PC-3 (cell line): ENCODE data around the gene BCAN. TPM values are rescaled to one million over a fixed set of nuclear protein-coding genes. Genes with fewer than 3 reads are reported as not detected.

Source experiments
- ATAC-seq: fragments of 200-7000 bp; cut with Tn5 transposase; 2 replicates; pipeline ENCODE4 v1.9.1; 2020; ENCODE audit warnings: mild to moderate bottlenecking, moderate library complexity
- BruUV-seq: library from RNA; stranded (reverse); fragments of 400-500 nt; replicated peaks from 2 replicates; lab custom pipeline; 2021; lab: Mats Ljungman, UMichigan
- CTCF ChIA-PET: fragments of 300-600 bp; sonication (Branson Sonifier 250); formaldehyde crosslinking; loops from one replicate; lab custom pipeline; 2022; ENCODE audit warnings: antibody characterized with exemption; lab: Charles Lee
- POLR2A ChIA-PET: fragments of 300-600 bp; sonication (Branson Sonifier 250); formaldehyde crosslinking; loops from one replicate; lab custom pipeline; 2022; ENCODE audit warnings: antibody characterized with exemption; ENCODE audit not compliant: unreplicated experiment; lab: Charles Lee
- DNase-seq: peaks from one replicate; pipeline ENCODE4 v3.0.0-alpha.2; 2015
- H2AFZ ChIP-seq: fragments of 300-600 bp; sonication (generic); 2 replicates; pipeline ENCODE4 v1.6.0; 2016; ENCODE audit warnings: antibody characterized with exemption, low read length
- H3F3A ChIP-seq: fragments of 300-600 bp; sonication (generic); one replicate; pipeline ENCODE4 v1.6.0; 2017; ENCODE audit warnings: antibody characterized with exemption, low read length, control low read depth, mild to moderate bottlenecking; ENCODE audit not compliant: unreplicated experiment
- H3K27ac ChIP-seq: fragments of 300-600 bp; sonication (generic); 2 replicates; pipeline ENCODE4 v1.5.1; 2016; ENCODE audit warnings: mild to moderate bottlenecking, low read length
- H3K27me3 ChIP-seq: fragments of 300-600 bp; sonication (generic); 2 replicates; pipeline ENCODE4 v1.6.1; 2016; ENCODE audit warnings: low read length, mixed read lengths
- H3K36me3 ChIP-seq: fragments of 300-600 bp; sonication (generic); 2 replicates; pipeline ENCODE4 v1.6.1; 2016; ENCODE audit warnings: low read depth, mixed run types, low read length, mixed read lengths
- H3K4me1 ChIP-seq: fragments of 300-600 bp; sonication (generic); 2 replicates; pipeline ENCODE4 v1.5.1; 2016; ENCODE audit warnings: low read length; ENCODE audit not compliant: insufficient read depth
- H3K4me2 ChIP-seq: fragments of 300-600 bp; sonication (generic); 2 replicates; pipeline ENCODE4 v1.6.0; 2016; ENCODE audit warnings: low read length
- H3K4me3 ChIP-seq: fragments of 300-600 bp; sonication (generic); 2 replicates; pipeline ENCODE4 v1.5.1; 2016; ENCODE audit warnings: mild to moderate bottlenecking, low read length, mixed read lengths
- H3K79me2 ChIP-seq: fragments of 300-600 bp; sonication (generic); 2 replicates; pipeline ENCODE4 v1.6.1; 2017; ENCODE audit warnings: low read length, mixed read lengths
- H3K9ac ChIP-seq: fragments of 300-600 bp; sonication (generic); 2 replicates; pipeline ENCODE4 v1.6.0; 2016; ENCODE audit warnings: mild to moderate bottlenecking, low read length
- H3K9me2 ChIP-seq: fragments of 300-600 bp; sonication (generic); replicated peaks from 2 replicates; pipeline ENCODE4 v1.6.1; 2016; ENCODE audit warnings: mixed run types, low read length, mixed read lengths
- H3K9me3 ChIP-seq: fragments of 300-600 bp; sonication (generic); 2 replicates; pipeline ENCODE4 v1.6.1; 2016; ENCODE audit warnings: low read length, mixed read lengths
- H4K20me1 ChIP-seq: fragments of 300-600 bp; sonication (generic); 2 replicates; pipeline ENCODE4 v1.6.1; 2016; ENCODE audit warnings: low read length, mixed read lengths
- EZH2 ChIP-seq: fragments of 300-600 bp; sonication (generic); IDR thresholded peaks from one replicate; pipeline ENCODE4 v1.6.1; 2017; ENCODE audit warnings: antibody characterized with exemption, mild to moderate bottlenecking, low read length; ENCODE audit not compliant: unreplicated experiment
- EZH2phosphoT487 ChIP-seq: fragments of 300-600 bp; sonication (generic); IDR thresholded peaks from 2 replicates; pipeline ENCODE4 v1.6.1; 2018; ENCODE audit warnings: mild to moderate bottlenecking, antibody characterized with exemption, low read length, borderline replicate concordance
- intact Hi-C: fragments of 100-400 bp; cut with micrococcal nuclease; formaldehyde crosslinking; loops from 2 replicates; pipeline ENCODE4 v1.9.0; 2023
- total RNA-seq: library from RNA; depleted of rRNA; stranded (reverse); fragments of >200 nt; gene quantifications from 2 replicates; pipeline ENCODE4 v1.2.3, GENCODE V29; 2014
- TF ChIP-seq, protein P1 (sequence below): fragments of 300-600 bp; sonication (generic); conservative IDR thresholded peaks from 2 replicates; pipeline ENCODE4 v1.5.1; 2017; ENCODE audit warnings: antibody characterized with exemption, low read depth, mild to moderate bottlenecking, low read length

BCAN gene
- total RNA-seq, 1 experiment from 2014 or later: not detected

DNA sequence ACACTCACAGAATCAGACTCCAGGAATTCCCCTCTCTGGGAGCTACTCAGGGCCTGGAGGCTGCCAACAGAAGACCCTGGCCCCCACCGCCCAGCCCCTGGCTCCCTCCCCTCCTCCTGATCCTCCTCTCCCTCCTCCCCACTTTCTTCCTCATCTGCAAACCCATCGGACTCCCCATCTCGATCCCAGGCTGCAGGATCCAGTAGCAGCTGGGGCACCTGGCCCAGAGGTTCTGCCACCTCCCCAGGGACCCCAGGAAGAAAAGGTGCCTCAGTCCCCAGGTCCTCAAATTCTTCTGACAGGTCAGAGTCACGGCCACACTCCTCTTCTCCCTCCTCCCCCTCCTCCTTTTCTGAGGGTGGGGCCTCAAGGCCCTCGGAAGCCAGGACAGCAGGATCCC is 27.9 kb downstream of the BCAN start:
- H3K27me3 ChIP-seq: no peaks in the 10 kb centered on the region
- H3K4me1 ChIP-seq: no peaks in the 10 kb centered on the region
- POLR2A ChIA-PET: interaction anchor here (0.6 kb wide), 1 partner anchor 89 kb away, joined by 17 read pairs; no protein-coding TSS in a partner anchor
- H4K20me1 ChIP-seq: no peaks in the 10 kb centered on the region
- TF ChIP-seq EZH2phosphoT487 (no peak), EZH2 (no peak)
- TF ChIP-seq, protein P1, sequence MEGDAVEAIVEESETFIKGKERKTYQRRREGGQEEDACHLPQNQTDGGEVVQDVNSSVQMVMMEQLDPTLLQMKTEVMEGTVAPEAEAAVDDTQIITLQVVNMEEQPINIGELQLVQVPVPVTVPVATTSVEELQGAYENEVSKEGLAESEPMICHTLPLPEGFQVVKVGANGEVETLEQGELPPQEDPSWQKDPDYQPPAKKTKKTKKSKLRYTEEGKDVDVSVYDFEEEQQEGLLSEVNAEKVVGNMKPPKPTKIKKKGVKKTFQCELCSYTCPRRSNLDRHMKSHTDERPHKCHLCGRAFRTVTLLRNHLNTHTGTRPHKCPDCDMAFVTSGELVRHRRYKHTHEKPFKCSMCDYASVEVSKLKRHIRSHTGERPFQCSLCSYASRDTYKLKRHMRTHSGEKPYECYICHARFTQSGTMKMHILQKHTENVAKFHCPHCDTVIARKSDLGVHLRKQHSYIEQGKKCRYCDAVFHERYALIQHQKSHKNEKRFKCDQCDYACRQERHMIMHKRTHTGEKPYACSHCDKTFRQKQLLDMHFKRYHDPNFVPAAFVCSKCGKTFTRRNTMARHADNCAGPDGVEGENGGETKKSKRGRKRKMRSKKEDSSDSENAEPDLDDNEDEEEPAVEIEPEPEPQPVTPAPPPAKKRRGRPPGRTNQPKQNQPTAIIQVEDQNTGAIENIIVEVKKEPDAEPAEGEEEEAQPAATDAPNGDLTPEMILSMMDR: no peak
- BruUV-seq: no TSS peak
- 0 out of 2 replicates have a peak, but pooled peaks cover 3% of the 10 kb centered on the region for H3K36me3 ChIP-seq
- intact Hi-C loops: no loop called here
- no peak overlapping the region for H3K9ac ChIP-seq
- no peak overlapping the region for H3K4me3 ChIP-seq
- no peaks in the 10 kb centered on the region for H3K79me2 ChIP-seq
- CTCF ChIA-PET: no interaction called here
- H3K9me2 ChIP-seq: no peaks in the 10 kb centered on the region
- no peaks in the 10 kb centered on the region for H3K9me3 ChIP-seq
- no peak overlapping the region for H3K4me2 ChIP-seq
- no peak overlapping the region for H3K27ac ChIP-seq
- ATAC-seq (no peak), DNase-seq (no peak)
- H2AFZ ChIP-seq: no peak overlapping the region
- H3F3A ChIP-seq: no peaks in the 10 kb centered on the region

DNA sequence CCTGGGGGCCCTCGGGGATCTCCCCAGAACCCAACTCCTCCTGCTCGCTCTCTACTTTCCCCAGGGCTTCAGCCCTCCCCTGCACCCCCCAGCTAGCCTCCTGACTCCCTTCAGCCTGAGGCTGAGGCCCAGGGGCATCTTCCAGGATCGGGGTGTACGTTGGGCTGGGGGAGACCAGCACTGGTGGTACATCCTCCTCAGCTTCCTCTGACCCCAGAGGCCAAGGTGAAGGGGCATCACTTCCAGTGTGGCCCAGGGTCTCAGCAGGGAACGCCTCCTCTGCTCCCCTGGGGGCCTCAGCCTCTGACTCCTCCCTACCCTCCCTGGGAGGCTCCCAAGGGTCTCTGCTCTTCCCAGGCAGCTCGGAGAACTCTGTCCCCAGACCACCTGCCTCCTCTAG is 28.4 kb downstream of the BCAN start:
- no peak for ATAC-seq
- Histone ChIP-seq H3K36me3 (0 out of 2 replicates have a peak, but pooled peaks cover 3% of the 10 kb centered on the region), H3K9me2 (no peaks in the 10 kb centered on the region), H4K20me1 (no peaks in the 10 kb centered on the region), H2AFZ (no peak overlapping the region), H3K9me3 (no peaks in the 10 kb centered on the region), H3K4me3 (no peak overlapping the region), H3K79me2 (peaks cover 3% of the 10 kb centered on the region), H3K4me1 (0 out of 2 replicates have a peak, but pooled peaks cover 3% of the 10 kb centered on the region), H3K9ac (no peak overlapping the region), H3F3A (no peaks in the 10 kb centered on the region), H3K27me3 (no peaks in the 10 kb centered on the region), H3K4me2 (no peak overlapping the region), H3K27ac (no peak overlapping the region)
- DNase-seq: no peak
- intact Hi-C loops: no loop called here
- TF ChIP-seq EZH2phosphoT487 (no peak), EZH2 (no peak)
- TF ChIP-seq, protein P1: no peak
- POLR2A ChIA-PET: interaction anchor here (0.6 kb wide), 1 partner anchor 90 kb away, joined by 17 read pairs; no protein-coding TSS in a partner anchor
- no TSS peak for BruUV-seq
- CTCF ChIA-PET: no interaction called here

DNA sequence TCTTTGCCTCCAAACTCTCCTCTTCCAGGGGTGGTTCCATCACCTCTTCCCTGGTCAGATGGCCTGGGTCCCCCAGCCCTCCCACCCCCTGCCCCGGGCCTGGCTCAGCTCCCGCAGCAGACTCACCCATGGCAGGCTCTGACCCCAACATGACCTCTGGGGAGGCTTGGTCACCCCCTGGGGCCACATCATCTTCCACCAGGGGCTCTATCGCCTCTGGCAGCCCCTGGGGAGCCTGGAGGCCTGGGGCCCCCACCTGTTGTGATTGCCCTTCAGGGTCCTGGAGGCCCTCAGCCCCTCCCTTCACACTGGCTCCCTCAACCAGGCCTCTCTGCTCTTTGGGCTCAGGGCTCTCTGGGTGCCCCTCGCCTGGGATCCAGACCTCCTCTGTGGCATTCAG is 28.9 kb downstream of the BCAN start:
- Histone ChIP-seq H2AFZ (no peak overlapping the region), H3K4me2 (no peak overlapping the region), H3K79me2 (peaks cover 7% of the 10 kb centered on the region), H3K27me3 (no peaks in the 10 kb centered on the region), H3K27ac (no peak overlapping the region), H3K9ac (no peak overlapping the region), H3K9me3 (no peaks in the 10 kb centered on the region), H3K36me3 (0 out of 2 replicates have a peak, but pooled peaks cover 3% of the 10 kb centered on the region), H3K4me3 (no peak overlapping the region), H4K20me1 (no peaks in the 10 kb centered on the region), H3F3A (no peaks in the 10 kb centered on the region), H3K4me1 (peaks cover 7% of the 10 kb centered on the region; the same call in 1 of the 2 replicates), H3K9me2 (no peaks in the 10 kb centered on the region)
- TF ChIP-seq, protein P1: no peak
- no peak for TF ChIP-seq EZH2phosphoT487
- TF ChIP-seq EZH2: no peak
- DNase-seq (no peak), ATAC-seq (no peak)
- POLR2A ChIA-PET: no interaction called here
- CTCF ChIA-PET: no interaction called here
- intact Hi-C loops: no loop called here
- BruUV-seq: no TSS peak
